ENCODE results near the gene ADAMTS20.
"Not testable (repeated sequence)": the region's sequence is repeated elsewhere in the genome, so short reads cannot be mapped to it uniquely, and the experiment has no call there.

ADAMTS20 gene, protein sequence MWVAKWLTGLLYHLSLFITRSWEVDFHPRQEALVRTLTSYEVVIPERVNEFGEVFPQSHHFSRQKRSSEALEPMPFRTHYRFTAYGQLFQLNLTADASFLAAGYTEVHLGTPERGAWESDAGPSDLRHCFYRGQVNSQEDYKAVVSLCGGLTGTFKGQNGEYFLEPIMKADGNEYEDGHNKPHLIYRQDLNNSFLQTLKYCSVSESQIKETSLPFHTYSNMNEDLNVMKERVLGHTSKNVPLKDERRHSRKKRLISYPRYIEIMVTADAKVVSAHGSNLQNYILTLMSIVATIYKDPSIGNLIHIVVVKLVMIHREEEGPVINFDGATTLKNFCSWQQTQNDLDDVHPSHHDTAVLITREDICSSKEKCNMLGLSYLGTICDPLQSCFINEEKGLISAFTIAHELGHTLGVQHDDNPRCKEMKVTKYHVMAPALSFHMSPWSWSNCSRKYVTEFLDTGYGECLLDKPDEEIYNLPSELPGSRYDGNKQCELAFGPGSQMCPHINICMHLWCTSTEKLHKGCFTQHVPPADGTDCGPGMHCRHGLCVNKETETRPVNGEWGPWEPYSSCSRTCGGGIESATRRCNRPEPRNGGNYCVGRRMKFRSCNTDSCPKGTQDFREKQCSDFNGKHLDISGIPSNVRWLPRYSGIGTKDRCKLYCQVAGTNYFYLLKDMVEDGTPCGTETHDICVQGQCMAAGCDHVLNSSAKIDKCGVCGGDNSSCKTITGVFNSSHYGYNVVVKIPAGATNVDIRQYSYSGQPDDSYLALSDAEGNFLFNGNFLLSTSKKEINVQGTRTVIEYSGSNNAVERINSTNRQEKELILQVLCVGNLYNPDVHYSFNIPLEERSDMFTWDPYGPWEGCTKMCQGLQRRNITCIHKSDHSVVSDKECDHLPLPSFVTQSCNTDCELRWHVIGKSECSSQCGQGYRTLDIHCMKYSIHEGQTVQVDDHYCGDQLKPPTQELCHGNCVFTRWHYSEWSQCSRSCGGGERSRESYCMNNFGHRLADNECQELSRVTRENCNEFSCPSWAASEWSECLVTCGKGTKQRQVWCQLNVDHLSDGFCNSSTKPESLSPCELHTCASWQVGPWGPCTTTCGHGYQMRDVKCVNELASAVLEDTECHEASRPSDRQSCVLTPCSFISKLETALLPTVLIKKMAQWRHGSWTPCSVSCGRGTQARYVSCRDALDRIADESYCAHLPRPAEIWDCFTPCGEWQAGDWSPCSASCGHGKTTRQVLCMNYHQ (N-terminal part only)

DNA sequence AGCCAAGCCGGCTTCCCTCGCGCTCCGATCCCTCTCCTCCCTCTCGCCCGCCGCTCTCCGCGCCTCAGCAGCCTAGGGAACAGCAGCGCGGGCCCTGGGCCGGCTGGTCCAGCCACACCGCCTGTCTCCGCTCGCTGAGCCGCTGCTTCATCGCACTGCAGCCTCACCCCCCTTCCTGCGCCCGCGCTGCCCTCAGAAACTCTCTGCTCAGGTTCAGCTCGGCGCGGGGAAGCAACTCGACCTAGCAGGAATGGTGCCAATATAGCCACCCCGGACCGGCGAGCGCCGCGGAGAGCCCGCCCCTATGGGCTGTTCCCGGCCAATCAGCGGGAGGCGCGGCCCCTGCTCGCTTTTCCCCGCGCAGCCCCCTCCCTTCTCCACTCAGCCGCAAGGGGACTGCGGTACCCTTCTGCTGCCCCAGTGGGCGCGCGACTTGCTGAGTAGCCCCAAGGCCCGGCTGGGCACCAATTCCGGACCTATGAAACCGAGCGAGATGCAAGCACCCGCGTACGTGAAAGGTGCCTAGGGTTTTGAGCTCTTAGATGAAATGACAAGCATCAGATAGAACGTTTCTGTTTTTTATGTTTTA, at the start of gene ADAMTS20:
ADAMTS20 (minus strand) TSS at position 233 of the 589 bp plus-strand sequence. CDS start 282 bp downstream, outside the sequence.
- DNase-seq (ENCODE audit: low read depth, low spot score), result no peak

DNA sequence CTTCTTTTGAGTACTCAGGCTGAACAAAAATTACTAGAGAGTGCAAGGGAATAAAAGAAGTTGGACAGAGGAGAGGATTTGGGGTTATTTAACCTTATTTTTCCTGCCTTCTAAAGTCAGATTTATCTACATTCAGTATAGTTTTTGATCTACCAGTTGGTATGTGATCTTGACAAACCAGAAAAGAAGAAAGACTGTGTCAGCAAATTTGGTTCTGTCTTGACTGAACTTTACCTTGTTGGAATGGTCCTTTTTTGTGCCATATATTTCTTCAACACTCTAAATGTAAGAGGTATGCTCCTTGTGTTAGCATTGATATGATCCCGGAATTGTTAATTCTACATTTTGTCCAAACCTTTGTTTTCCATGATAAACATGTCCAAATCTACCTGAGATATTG, 47.7 kb upstream of the ADAMTS20 start:
- DNase-seq (ENCODE audit: low read depth, low spot score), result no peak

DNA sequence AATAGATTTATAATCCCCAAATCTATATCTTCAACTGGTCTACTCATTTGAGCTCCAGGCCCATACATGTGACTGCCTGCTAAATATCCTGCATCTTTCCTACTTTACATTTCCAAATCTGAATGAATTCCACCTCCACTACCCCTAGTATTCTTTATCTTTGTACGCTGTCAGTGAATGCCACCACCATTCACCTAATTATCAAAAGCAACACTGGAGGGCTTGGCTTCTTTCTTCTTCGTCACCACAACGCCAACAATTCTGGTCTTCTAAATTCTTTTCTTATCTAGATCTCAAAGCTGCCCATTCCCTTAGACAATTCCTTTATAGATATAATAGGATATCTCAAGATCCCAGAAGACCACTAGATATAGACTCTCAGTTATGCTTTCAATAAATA, 47.1 kb upstream of the ADAMTS20 start:
- DNase-seq (ENCODE audit: low read depth, low spot score), result no peak

DNA sequence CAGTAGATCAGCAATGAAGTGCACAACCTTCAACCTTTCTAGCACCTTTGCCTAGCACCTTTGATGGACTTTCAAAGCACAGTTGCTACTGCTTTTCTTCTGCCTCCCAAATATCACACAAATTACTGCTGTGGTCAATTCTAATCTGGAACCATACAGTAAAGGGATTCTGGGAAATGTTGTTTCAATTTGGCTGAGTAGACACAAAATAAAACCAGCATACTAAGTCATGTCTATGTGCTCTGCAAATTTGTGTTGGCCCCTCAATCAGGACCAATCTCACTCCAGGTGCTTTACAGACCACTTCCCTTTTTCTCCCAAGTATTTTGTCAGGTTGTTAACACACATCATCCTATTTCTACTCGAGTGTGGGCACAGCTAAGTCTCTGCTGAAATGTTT, 38.3 kb upstream of the ADAMTS20 start:
- DNase-seq (ENCODE audit: low read depth, low spot score), result no peak

DNA sequence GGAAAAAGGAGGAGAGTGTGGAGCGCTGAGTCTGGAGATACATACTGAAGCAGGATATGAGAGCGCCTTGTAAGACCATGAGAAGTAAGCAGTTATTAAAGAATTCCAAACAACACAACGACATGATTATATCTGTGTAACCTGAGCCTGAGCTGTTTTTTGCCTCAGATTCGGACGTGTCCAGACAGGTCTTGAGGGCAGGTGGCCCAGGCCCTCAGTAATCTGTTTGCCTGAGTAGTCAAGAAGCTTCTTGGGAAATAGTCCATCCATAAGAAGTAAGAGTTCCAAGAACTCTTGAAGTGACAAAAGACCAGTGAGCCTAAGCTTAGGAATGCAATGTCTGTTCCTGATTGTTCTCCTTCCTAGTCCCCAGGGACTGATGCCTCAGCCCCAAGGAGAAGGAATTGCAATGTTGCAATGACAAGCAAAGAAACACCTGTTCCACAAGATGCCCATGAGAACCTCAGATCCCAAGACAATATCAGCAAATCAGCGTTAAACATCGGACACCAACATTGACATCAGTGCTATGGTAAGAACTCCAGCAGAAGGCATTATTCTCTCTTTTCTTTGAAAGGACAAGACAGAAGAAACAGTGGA, 34.7 kb upstream of the ADAMTS20 start:
- no peak for DNase-seq (ENCODE audit: low read depth, low spot score)

DNA sequence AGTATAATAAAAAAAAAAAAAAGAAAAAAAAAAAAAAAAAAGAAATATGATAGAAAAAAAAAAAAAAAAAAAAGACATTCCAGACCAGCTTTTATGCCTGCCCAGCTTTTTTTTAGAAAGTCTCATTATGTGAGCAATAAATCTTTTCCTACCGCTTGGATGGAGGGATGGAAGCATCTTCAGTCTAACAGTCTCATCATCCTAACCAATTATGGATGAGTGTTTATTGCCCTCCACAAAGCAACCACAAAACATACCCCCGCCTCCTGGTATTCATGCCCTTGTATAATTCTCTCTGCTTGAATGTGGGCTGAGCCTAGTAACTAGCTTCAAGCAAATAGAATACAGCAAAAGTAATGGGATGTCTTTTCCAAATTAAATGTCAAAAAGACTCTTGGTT, 33.7 kb upstream of the ADAMTS20 start:
- no peak for DNase-seq (ENCODE audit: low read depth, low spot score)

DNA sequence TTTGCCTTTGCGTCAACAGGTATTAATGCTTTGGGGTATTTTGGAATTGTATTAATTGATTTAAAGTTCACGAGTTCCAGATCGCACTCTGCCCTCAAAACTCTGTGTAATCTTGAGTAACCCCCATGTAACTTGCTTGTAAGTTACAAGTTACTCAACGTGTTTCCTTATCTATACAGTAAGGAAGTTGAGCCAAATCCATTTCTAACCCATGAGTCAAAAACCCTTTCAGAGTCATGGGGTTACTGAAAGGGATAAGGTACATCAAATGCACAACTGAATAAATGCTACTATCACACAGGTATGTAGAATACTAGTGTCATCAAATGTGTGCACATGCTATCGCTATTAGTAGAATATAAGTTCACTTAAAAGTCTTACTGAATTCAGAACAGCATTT, 28.6 kb upstream of the ADAMTS20 start:
- no peak for DNase-seq (ENCODE audit: low read depth, low spot score)

DNA sequence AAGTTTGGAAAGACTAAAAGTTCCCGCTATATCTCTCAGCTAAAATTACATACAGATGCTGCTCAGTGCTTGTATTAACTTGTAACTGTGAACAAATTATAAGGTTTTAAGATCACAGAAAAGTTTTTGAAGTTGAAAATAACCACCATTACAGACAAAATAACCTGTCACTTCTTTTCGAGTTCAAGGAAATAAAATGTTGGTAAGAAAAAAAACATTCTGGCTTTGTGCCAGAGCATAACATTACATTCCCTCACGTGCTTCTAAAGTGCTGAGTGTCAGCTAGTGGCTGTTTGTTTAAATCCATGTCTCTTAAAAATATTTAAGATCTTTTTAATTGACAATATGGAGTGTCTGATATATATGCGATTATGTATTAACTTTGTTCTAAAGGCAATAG, 27.2 kb upstream of the ADAMTS20 start:
- no peak for DNase-seq (ENCODE audit: low read depth, low spot score)

DNA sequence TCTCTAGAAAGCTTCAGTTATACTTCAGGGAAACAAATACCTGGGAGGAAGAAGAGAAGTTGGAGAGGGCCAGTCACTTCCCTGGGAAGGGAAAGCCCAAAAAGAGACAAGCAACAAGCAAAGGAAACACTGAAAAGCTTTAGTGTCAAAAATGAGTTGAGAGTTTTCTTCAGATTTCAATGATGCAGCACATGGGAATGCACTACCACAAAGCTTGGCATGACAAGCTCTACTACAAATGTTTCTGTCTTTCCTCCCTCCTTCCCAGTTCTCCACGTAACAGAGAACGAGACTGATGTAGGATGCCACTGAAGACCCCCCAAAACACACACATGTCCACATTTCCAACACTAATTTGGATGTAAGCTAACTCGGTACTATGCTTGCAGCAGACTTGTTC, 26.8 kb upstream of the ADAMTS20 start:
- no peak for DNase-seq (ENCODE audit: low read depth, low spot score)

DNA sequence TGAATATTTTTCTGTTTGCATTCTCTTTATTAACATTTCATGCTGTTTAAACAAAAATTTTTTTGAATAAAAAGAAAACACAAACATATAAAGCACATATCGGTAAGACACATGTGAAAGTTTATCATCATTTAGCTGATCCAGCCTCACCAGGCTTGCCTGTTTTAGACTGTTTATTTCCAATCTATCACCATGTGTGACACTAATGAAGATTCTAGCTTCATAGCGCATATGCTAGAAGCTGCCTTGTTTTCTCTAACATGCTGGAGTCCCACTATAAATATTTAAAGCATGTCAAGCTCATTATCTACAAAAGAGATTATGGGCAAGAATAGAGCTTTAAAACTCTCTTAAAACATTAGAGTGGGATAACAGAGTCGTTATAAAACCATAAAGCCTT, 25.4 kb upstream of the ADAMTS20 start:
- DNase-seq (ENCODE audit: low read depth, low spot score), result no peak

DNA sequence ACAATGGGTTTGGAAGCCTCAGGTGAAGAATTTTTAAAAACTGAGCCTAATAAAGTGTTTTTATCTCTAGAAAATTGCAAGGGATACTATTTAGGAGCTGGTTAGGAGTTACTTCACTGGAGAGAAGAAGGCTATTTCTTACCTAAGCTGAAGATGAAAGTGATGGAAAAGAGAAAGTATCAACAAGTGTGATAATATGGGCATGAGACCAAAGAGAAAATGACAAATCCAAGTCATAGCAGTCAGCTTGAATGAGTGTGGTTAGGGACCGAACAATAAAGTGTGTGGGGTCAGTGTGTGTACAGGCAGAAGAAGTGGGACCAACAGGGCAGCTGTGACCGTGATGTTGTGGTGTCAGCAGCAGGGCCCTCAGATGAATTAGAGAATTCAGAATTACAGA, 24.2 kb upstream of the ADAMTS20 start:
- DNase-seq (ENCODE audit: low read depth, low spot score), result no peak

DNA sequence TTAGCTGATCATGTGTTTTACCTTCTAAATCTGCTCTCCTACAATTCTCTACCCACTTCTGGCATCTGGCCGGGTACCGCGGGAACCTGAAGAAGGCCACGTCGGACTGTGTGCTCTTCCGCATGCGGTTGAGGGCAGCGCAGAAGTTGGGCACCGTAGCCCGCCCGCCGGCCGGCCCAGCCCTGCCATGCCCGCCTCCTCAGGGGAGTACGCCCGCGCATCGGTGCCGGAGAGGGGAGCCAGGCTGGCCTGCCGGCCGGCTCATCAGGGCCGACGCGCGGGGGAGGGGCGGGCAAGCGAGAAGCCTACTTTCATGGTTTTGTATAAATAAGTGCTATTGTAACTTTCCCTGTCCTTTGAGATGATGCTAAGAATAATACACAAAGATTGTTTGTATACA, 19.9 kb upstream of the ADAMTS20 start:
- DNase-seq (ENCODE audit: low read depth, low spot score), result no peak

DNA sequence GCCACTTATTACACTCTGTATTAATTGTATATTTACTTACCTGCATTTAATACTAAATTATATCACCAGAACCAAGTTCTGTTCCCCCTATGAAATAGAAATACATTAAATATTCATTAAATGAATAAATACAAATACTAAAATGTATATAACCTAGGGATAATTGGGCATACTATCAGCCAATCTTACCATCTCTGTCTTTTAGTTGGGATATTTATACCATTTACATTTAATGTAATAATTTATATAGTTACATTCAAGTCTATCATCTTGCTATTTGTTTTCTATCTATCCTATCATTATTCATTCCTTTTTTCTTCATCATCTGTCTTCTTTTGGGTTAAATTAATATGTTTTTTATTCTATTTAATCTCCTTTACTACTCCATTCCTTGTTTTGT, 4.1 kb upstream of the ADAMTS20 start:
- DNase-seq (ENCODE audit: low read depth, low spot score), result no peak

DNA sequence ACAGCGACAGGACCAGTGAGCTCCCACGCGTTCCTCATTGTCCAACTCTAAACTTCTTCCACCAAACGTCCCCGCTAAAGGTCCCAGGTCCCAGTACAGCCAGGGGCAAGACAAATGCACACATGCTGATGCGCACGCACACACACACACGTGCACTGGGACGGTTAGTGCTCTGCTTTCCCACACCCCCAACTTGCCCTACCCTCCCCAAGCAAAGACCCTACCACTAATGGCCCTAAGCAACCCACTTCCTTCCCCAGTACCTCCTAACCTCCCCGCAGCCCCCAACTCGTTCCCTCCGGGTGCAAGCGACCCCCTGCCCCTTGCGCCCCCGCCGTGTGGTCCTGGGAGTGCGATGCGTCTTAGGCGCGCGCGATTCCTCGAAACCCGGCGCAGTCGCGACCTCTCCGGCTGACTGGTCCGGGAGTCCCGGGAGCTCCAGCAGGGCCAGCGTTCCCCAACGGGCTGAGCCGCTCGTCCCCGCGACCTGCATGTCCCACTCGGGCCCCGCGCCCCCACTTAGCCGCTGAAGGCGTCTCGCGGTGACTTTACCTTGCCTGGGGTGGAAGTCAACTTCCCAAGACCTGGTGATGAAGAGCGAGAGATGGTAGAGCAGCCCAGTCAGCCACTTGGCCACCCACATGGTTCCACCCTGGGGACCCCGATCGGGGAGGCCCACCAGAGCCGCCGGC, 578 bp downstream of the ADAMTS20 start:
- DNase-seq (ENCODE audit: low read depth, low spot score), result no peak

DNA sequence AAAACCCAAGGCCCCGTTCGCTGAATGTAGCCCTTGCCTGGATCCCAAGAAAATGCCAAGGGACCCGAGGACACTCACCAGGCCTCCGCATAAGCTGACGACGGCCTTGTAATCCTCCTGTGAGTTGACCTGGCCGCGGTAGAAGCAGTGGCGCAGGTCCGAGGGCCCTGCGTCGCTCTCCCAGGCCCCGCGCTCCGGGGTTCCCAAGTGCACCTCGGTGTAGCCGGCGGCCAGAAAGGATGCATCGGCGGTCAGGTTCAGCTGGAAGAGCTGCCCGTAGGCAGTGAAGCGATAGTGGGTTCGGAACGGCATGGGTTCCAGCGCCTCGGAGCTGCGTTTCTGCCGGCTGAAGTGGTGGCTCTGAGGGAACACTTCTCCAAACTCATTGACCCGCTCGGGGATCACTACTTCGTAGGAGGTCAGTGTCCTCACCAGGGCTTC, 1.2 kb downstream of the ADAMTS20 start:
- no peak for DNase-seq (ENCODE audit: low read depth, low spot score)

DNA sequence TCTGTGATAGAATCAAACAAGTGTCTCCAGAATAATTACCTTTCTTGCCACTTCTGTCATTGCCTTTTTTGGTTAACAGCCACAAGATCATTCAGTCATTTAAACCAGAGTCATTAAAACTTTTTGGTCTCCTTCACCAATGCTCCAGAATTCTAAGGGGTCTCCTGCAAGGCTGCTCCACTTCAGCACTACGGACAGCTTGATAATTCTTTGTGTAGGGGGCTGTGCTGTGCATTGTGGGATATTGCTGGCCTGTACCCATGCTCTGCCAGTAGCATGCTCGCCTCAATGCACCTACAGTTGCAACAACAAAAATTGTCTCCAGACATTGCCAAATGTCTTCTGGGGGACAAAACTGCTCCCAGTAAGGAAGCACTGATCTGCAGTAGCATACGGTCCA, 7.3 kb downstream of the ADAMTS20 start:
- no peak for DNase-seq (ENCODE audit: low read depth, low spot score)

DNA sequence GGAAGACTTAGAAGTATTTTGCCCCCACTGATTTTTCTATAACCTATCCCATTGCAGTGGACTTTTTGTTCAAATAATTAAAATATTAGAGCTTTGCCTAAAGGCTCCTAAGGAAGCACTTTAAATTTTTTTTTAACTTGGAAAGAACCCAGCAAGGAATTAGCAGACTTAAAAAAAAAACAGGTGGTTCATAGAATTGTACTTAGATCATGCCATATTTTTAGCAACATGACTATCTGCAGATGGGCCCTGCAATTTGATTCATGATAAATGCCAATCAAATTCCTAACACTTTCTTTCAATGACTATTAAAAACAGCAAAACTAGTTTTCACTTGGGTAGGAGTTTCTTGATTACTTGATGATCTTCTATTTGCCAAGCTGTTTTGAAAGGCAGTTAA, 11.5 kb downstream of the ADAMTS20 start:
- DNase-seq (ENCODE audit: low read depth, low spot score), result no peak

DNA sequence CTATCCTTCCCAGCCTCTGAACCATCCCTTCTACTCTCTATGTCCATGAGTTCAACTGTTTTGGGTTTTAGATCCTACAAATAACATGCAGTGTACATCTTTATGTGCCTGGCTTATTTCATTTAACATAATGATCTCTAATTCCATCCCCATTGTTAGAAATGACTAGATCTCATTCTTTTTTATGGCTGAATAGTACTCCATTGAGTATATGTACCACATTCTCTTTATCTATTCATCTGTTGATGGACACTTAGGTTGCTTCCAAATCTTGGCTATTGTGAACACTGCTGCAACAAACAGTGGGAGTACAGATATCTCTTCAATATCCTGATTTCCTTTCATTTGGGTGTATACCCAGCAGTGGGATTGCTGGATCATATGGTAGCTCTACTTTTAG, 14.3 kb downstream of the ADAMTS20 start:
- DNase-seq (ENCODE audit: low read depth, low spot score), result not testable (repeated sequence)

DNA sequence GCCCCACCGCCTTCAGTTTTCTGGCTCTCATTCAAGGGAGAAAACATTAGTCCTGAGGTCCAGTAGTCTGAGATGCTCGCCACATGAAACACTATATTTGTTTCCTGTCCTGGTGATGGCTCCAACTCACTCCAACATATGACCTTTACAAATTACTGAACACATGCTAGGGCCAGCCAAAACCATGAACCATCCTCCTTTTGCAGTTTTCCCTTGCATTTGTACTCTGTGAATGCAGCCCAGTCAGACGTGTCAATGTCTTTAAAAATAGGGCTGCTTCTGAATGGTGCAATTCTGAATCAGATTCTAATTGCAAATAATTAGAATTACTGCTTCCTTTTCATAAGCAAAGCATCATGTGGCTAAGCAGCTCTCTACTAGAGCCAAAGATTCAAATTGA, 36.0 kb downstream of the ADAMTS20 start:
- DNase-seq (ENCODE audit: low read depth, low spot score), result no peak

DNA sequence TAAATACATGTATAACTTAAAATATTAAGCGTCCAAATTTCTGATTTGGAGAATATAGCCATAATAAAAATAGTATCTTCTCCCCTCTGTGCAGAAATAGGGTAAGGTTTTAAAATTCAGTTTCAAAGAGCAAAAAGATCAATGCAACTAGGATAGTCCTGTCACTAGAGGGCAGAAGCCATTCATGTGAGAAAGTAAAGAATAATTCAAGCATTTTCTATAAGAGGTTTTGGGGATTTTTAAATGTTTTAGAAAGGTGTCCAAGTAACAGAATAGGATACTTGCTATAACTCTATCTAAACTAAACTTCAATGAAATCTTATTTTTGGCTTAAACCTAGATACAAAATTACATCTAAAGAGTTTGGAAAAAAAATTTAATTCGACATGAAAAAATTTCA, 50.3 kb downstream of the ADAMTS20 start:
- DNase-seq (ENCODE audit: low read depth, low spot score), result no peak
